Prostate gland (tissue), 2 donors: ENCODE results near the gene PRAMEF18. TPM values are rescaled to one million over a fixed set of nuclear protein-coding genes. Genes with fewer than 3 reads are reported as not detected.
"Not testable (repeated sequence)": the region's sequence is repeated elsewhere in the genome, so short reads cannot be mapped to it uniquely, and the experiment has no call there.

ENCODE experiments used
- DNase-seq: peaks from one replicate; pipeline ENCODE4 v3.0.0-alpha.2; 2019; ENCODE audit warnings: low spot score
- H3K27ac ChIP-seq, 2 donors: fragments of 200-600 bp; sonication (generic); 2 replicates each; pipeline ENCODE4 v1.5.1; 2017 to 2019
- H3K27me3 ChIP-seq: fragments of 200-600 bp; sonication (generic); replicated peaks from 2 replicates; pipeline ENCODE4 v1.5.1; 2019; ENCODE audit not compliant: insufficient read depth
- H3K36me3 ChIP-seq, 2 donors: fragments of 200-600 bp; sonication (generic); 1 replicate in 1 of 2; 2 replicates in 1 of 2; pipeline versions ENCODE4 v1.5.1 to v1.8.1; 2017 to 2019
- H3K4me1 ChIP-seq: fragments of 200-600 bp; sonication (generic); replicated peaks from 2 replicates; pipeline ENCODE4 v1.5.1; 2019
- H3K4me3 ChIP-seq, 2 donors: fragments of 200-600 bp; sonication (generic); 2 replicates each; pipeline ENCODE4 v1.5.1; 2017 to 2019
- H3K9me3 ChIP-seq: fragments of 200-600 bp; sonication (generic); 2 replicates; pipeline ENCODE4 v1.5.1; 2017
- WGBS: methylation state at CpG from one replicate; pipeline ENCODE4 v1.1.5; 2018; 5-methylcytosine and 5-hydroxymethylcytosine counted together
- intact Hi-C: fragments of 100-400 bp; cut with DNase I; formaldehyde crosslinking; loops from one replicate; pipeline ENCODE4 v1.14.2; 2022
- total RNA-seq, 2 donors: library from RNA; depleted of rRNA; stranded (reverse); fragments of >200 nt; gene quantifications; one replicate each; pipeline ENCODE4 v1.1.0, GENCODE V29; 2016

Gene PRAMEF18
- total RNA-seq: not detected

- H3K4me3 ChIP-seq, intact Hi-C loops, H3K27ac ChIP-seq, DNase-seq, H3K9me3 ChIP-seq, H3K4me1 ChIP-seq, H3K36me3 ChIP-seq, H3K27me3 ChIP-seq: not testable (repeated sequence)
- 79% methylated on average over 8 of the region's 9 CpGs for WGBS
These were observed at the start of gene PRAMEF18 for GRCh38 chr1:13225675-13226204. PRAMEF18 (minus strand) TSS chr1:13226154; CDS start chr1:13226106, 48 bp downstream.

- H3K4me1 ChIP-seq, H3K27me3 ChIP-seq, H3K36me3 ChIP-seq, H3K4me3 ChIP-seq, intact Hi-C loops, H3K27ac ChIP-seq, DNase-seq, H3K9me3 ChIP-seq: not testable (repeated sequence)
- WGBS: no CpG with 5 or more reads among the region's 3 CpGs
These were observed 39.2 kb upstream of the PRAMEF18 start for GRCh38 chr1:13265124-13265523.

GRCh38 chr1:13253898-13254297, 27.9 kb upstream of the PRAMEF18 start, which contains the start of gene PRAMEF5:
PRAMEF5 (plus strand) TSS chr1:13254198; CDS start chr1:13259269, 5,071 bp downstream.
- H3K36me3 ChIP-seq, H3K4me3 ChIP-seq, H3K9me3 ChIP-seq, H3K27me3 ChIP-seq, H3K27ac ChIP-seq, H3K4me1 ChIP-seq, intact Hi-C loops, DNase-seq: not testable (repeated sequence)
- WGBS: 96% methylated on average over 2 of the region's 5 CpGs

GRCh38 chr1:13247122-13247521, 21.2 kb upstream of the PRAMEF18 start:
- H3K27me3 ChIP-seq, DNase-seq, H3K9me3 ChIP-seq, intact Hi-C loops, H3K36me3 ChIP-seq, H3K4me3 ChIP-seq, H3K4me1 ChIP-seq, H3K27ac ChIP-seq: not testable (repeated sequence)
- 71% methylated on average over 7 of the region's 7 CpGs for WGBS

- H3K9me3 ChIP-seq, H3K27me3 ChIP-seq, intact Hi-C loops, H3K4me3 ChIP-seq, DNase-seq, H3K36me3 ChIP-seq, H3K4me1 ChIP-seq, H3K27ac ChIP-seq: not testable (repeated sequence)
- WGBS: 89% methylated on average over 2 of the region's 2 CpGs
These were observed 20.6 kb upstream of the PRAMEF18 start for GRCh38 chr1:13246554-13246871.

- WGBS: 92% methylated on average over 5 of the region's 5 CpGs
- intact Hi-C loops, DNase-seq: not testable (repeated sequence)
These were observed 20.0 kb upstream of the PRAMEF18 start for GRCh38 chr1:13245841-13246553.

GRCh38 chr1:13243536-13244263, 17.7 kb upstream of the PRAMEF18 start:
- H3K36me3 ChIP-seq, DNase-seq, H3K27me3 ChIP-seq, H3K27ac ChIP-seq, intact Hi-C loops, H3K9me3 ChIP-seq, H3K4me1 ChIP-seq, H3K4me3 ChIP-seq: not testable (repeated sequence)
- WGBS: 84% methylated on average over 9 of the region's 9 CpGs

More at GRCh38 chr1:13245841-13246553, 20.0 kb upstream of the PRAMEF18 start:
- H3K36me3 ChIP-seq, H3K4me1 ChIP-seq, H3K9me3 ChIP-seq, H3K27ac ChIP-seq, H3K4me3 ChIP-seq, H3K27me3 ChIP-seq: not testable (repeated sequence)

GRCh38 chr1:13239633-13240032, 13.7 kb upstream of the PRAMEF18 start:
- H3K4me1 ChIP-seq, H3K27me3 ChIP-seq, DNase-seq, H3K27ac ChIP-seq, intact Hi-C loops, H3K9me3 ChIP-seq, H3K4me3 ChIP-seq, H3K36me3 ChIP-seq: not testable (repeated sequence)
- 87% methylated on average over 4 of the region's 4 CpGs for WGBS

- H3K27ac ChIP-seq, H3K36me3 ChIP-seq, H3K27me3 ChIP-seq, H3K4me1 ChIP-seq, intact Hi-C loops, H3K9me3 ChIP-seq, H3K4me3 ChIP-seq, DNase-seq: not testable (repeated sequence)
- WGBS: 69% methylated on average over 4 of the region's 4 CpGs
These were observed 11.6 kb upstream of the PRAMEF18 start for GRCh38 chr1:13237572-13237971.

GRCh38 chr1:13234057-13234456, 8.1 kb upstream of the PRAMEF18 start:
- WGBS: 62% methylated on average over 1 of the region's 1 CpG
- H3K4me3 ChIP-seq, H3K4me1 ChIP-seq, H3K27ac ChIP-seq, H3K36me3 ChIP-seq, DNase-seq, H3K9me3 ChIP-seq, H3K27me3 ChIP-seq, intact Hi-C loops: not testable (repeated sequence)

- H3K4me1 ChIP-seq, H3K9me3 ChIP-seq, H3K36me3 ChIP-seq, DNase-seq, intact Hi-C loops, H3K4me3 ChIP-seq, H3K27me3 ChIP-seq, H3K27ac ChIP-seq: not testable (repeated sequence)
- WGBS: 79% methylated on average over 2 of the region's 2 CpGs
These were observed 6.1 kb upstream of the PRAMEF18 start for GRCh38 chr1:13232056-13232455.

GRCh38 chr1:13231061-13231750, 5.3 kb upstream of the PRAMEF18 start:
- WGBS: 83% methylated on average over 7 of the region's 7 CpGs
- H3K27ac ChIP-seq, H3K27me3 ChIP-seq, H3K9me3 ChIP-seq, intact Hi-C loops, DNase-seq, H3K4me1 ChIP-seq, H3K36me3 ChIP-seq, H3K4me3 ChIP-seq: not testable (repeated sequence)
